Measurements from ENCODE around the gene PRKD3. TPM values are rescaled to one million over a fixed set of nuclear protein-coding genes. Genes with fewer than 3 reads are reported as not detected.

The PRKD3 gene
- total and polyA plus RNA-seq, 10 of the 15 experiments (the other 5 are each of a cell fraction or from before 2014, with no cell fraction given): 3.3 to 14.9 (median 7.9) TPM

GRCh38 chr2:37301408-37301807 is 23.2 kb downstream of the PRKD3 start:
- TF ChIP-seq CREM (IDR thresholded peaks at IDR 0.05; ENCODE audit: low read depth) (no peak), IKZF2 (IDR thresholded peaks at IDR 0.05) (no peak), E2F4 (IDR thresholded peaks at IDR 0.05; ENCODE audit: low read depth, low read length) (no peak), NR2C1 (IDR thresholded peaks at IDR 0.05) (no peak), KDM1A (IDR thresholded peaks at IDR 0.05; ENCODE audit: borderline replicate concordance) (no peak), ZBTB33 (IDR thresholded peaks at IDR 0.05) (no peak), MEF2A (IDR thresholded peaks at IDR 0.05; ENCODE audit: insufficient read depth, low read depth, low read length) (no peak), YBX1 (IDR thresholded peaks at IDR 0.05) (no peak), FOXK2 (IDR thresholded peaks at IDR 0.05) (no peak), ATF7 (IDR thresholded peaks at IDR 0.05; ENCODE audit: low read depth) (no peak), ZNF217 (IDR thresholded peaks at IDR 0.05) (no peak)
- DNase-seq (ENCODE audit: low read depth, low spot score): no peak
- no peak for ATAC-seq
- Histone ChIP-seq H3K9ac (ENCODE audit: control insufficient read depth, insufficient read depth, low read length) (no peak overlapping the region), H3K4me2 (ENCODE audit: control insufficient read depth, insufficient read depth) (no peak overlapping the region), H3K4me1 (ENCODE audit: control insufficient read depth, insufficient read depth, low read length) (no peaks in the 10 kb centered on the region), H3K9me3 (replicated peaks; ENCODE audit: control insufficient read depth, insufficient read depth, low read length) (no peaks in the 10 kb centered on the region; the same call in 2 of the 3 replicates), H2AFZ (ENCODE audit: control insufficient read depth, low read depth, low read length) (no peak overlapping the region), H3K27ac (ENCODE audit: control insufficient read depth, insufficient read depth) (no peak overlapping the region), H3K36me3 (ENCODE audit: control insufficient read depth in 2 of 2, insufficient read depth in 2 of 2, low read length in 1 of 2) (no peaks in the 10 kb centered on the region), H3K79me2 (ENCODE audit: control insufficient read depth, insufficient read depth, low read length) (no peaks in the 10 kb centered on the region), H3K27me3 (replicated peaks in 1 of 2; ENCODE audit: control insufficient read depth in 2 of 2, insufficient read depth in 2 of 2, low read length in 1 of 2) (no peaks in the 10 kb centered on the region), H4K20me1 (ENCODE audit: control insufficient read depth, insufficient read depth) (no peaks in the 10 kb centered on the region), H3K4me3 (no peak overlapping the region)
- ChIA-PET RAD21 (ENCODE audit: unreplicated experiment) (no interaction called here), SMC1A (ENCODE audit: uncharacterized antibody, unreplicated experiment) (interaction anchor here (0.7 to 0.8 kb wide), 2 partner anchors 65 to 133 kb away, joined by 3 to 4 read pairs; no protein-coding TSS in a partner anchor), CTCF (interaction anchor here (1.1 kb wide), 1 partner anchor 13 kb away, joined by 3 read pairs; no protein-coding TSS in a partner anchor), POLR2A (interaction anchor here (0.6 kb wide), 1 partner anchor 74 kb away, joined by 3 read pairs; no protein-coding TSS in a partner anchor)
- 65% methylated on average over 2 of the region's 2 CpGs for WGBS (ENCODE audit: insufficient coverage, insufficient replicate concordance, low lambda C conversion rate, missing lambda C conversion rate)
- FAIRE-seq: no peak
- intact Hi-C loops (cut with micrococcal nuclease; ENCODE audit: unreplicated experiment) (no loop called here), in situ Hi-C loops (cut with MboI) (no loop called here)
- BruUV-seq (replicated peaks): no TSS peak
